Superior temporal gyrus (tissue), 1 donor: ENCODE results near the gene ZFAND5.

ENCODE experiments used
- DNase-seq: peaks from one replicate; pipeline ENCODE4 v3.0.0-alpha.2; 2016; ENCODE audit errors: extremely low spot score

Gene ZFAND5

GRCh38 chr9:72363236-72363635 lies 1.8 kb downstream of the ZFAND5 start:
- DNase-seq, result peak; percentile 67

- peak; percentile 99 for DNase-seq
These were observed 2.3 kb downstream of the ZFAND5 start for GRCh38 chr9:72362680-72363139.

- DNase-seq, result no peak
These were observed 2.9 kb downstream of the ZFAND5 start for GRCh38 chr9:72362118-72362531.

- no peak for DNase-seq
These were observed 3.8 kb downstream of the ZFAND5 start for GRCh38 chr9:72361217-72361616.

GRCh38 chr9:72360324-72360723 lies 4.7 kb downstream of the ZFAND5 start:
- DNase-seq, result peak; percentile 36

GRCh38 chr9:72356041-72356582 lies 8.9 kb downstream of the ZFAND5 start:
- peak; percentile 69 for DNase-seq

GRCh38 chr9:72355153-72355552 lies 9.9 kb downstream of the ZFAND5 start:
- no peak for DNase-seq

- DNase-seq, result no peak
These were observed 10.3 kb downstream of the ZFAND5 start for GRCh38 chr9:72354704-72355103.

- DNase-seq, result no peak
These were observed 11.4 kb downstream of the ZFAND5 start for GRCh38 chr9:72353455-72354116.

GRCh38 chr9:72352911-72353388 lies 12.1 kb downstream of the ZFAND5 start:
- DNase-seq, result no peak

GRCh38 chr9:72351538-72352453 lies 13.2 kb downstream of the ZFAND5 start:
- DNase-seq, result no peak

GRCh38 chr9:72349911-72350310 lies 15.1 kb downstream of the ZFAND5 start:
- DNase-seq, result peak; percentile 13

- DNase-seq, result no peak
These were observed 15.8 kb downstream of the ZFAND5 start for GRCh38 chr9:72349240-72349639.

GRCh38 chr9:72346333-72346732 lies 18.7 kb downstream of the ZFAND5 start:
- no peak for DNase-seq

- no peak for DNase-seq
These were observed 26.4 kb downstream of the ZFAND5 start for GRCh38 chr9:72338631-72339030.

- DNase-seq, result no peak
These were observed 27.7 kb downstream of the ZFAND5 start for GRCh38 chr9:72337286-72337685.

- DNase-seq, result no peak
These were observed 30.2 kb downstream of the ZFAND5 start for GRCh38 chr9:72334658-72335337.

- DNase-seq, result no peak
These were observed 31.3 kb downstream of the ZFAND5 start for GRCh38 chr9:72333709-72334108.

- DNase-seq, result no peak
These were observed 31.8 kb downstream of the ZFAND5 start for GRCh38 chr9:72333197-72333596.

GRCh38 chr9:72332351-72332750 lies 32.7 kb downstream of the ZFAND5 start:
- DNase-seq, result no peak

GRCh38 chr9:72327631-72328030 lies 37.4 kb downstream of the ZFAND5 start:
- no peak for DNase-seq

- DNase-seq, result no peak
These were observed 38.4 kb downstream of the ZFAND5 start for GRCh38 chr9:72326641-72327040.
